Activated CD8-positive, alpha-beta memory T cell treated with anti-CD3 and anti-CD28 coated beads, Interleukin-2, amount 10 ng/mL, durations not matched to agents 7 days and 5 days (primary cell): ENCODE results near the gene MYL2. TPM values are rescaled to one million over a fixed set of nuclear protein-coding genes. Genes with fewer than 3 reads are reported as not detected.

Experiments
- ATAC-seq: fragments of 150-1000 bp; cut with Tn5 transposase; one replicate; pipeline ENCODE4 v1.10.0; 2021; ENCODE audit warnings: moderate library complexity
- CTCF ChIA-PET: fragments of 350-600 bp; sonication (Branson Sonifier 250); formaldehyde crosslinking; loops from one replicate; lab custom pipeline; 2021; ENCODE audit warnings: antibody characterized with exemption; lab: Charles Lee
- DNase-seq: peaks from one replicate; pipeline ENCODE4 v3.0.0-alpha.2; 2020
- H3K27ac Mint-ChIP-seq: one replicate; pipeline ENCODE4 v1.8.0; 2021; ENCODE audit warnings: mild to moderate bottlenecking, mixed read lengths
- H3K27me3 Mint-ChIP-seq: one replicate; pipeline ENCODE4 v1.8.0; 2021; ENCODE audit warnings: mixed read lengths
- H3K36me3 Mint-ChIP-seq: one replicate; pipeline ENCODE4 v1.8.0; 2021; ENCODE audit warnings: mild to moderate bottlenecking, mixed read lengths
- H3K4me1 Mint-ChIP-seq: one replicate; pipeline ENCODE4 v1.8.0; 2021; ENCODE audit warnings: mixed read lengths
- H3K4me3 Mint-ChIP-seq: one replicate; pipeline ENCODE4 v1.8.0; 2021; ENCODE audit warnings: mild to moderate bottlenecking, moderate library complexity, mixed read lengths
- H3K9me3 Mint-ChIP-seq: one replicate; pipeline ENCODE4 v1.8.0; 2022; ENCODE audit warnings: low read depth, mixed read lengths
- total RNA-seq, 2 experiments: library from RNA; stranded (reverse); gene quantifications; one replicate each; pipeline ENCODE4 v1.2.3, GENCODE V29; 2021

MYL2 gene
- total RNA-seq, 2 experiments from 2014 or later: not detected

DNA sequence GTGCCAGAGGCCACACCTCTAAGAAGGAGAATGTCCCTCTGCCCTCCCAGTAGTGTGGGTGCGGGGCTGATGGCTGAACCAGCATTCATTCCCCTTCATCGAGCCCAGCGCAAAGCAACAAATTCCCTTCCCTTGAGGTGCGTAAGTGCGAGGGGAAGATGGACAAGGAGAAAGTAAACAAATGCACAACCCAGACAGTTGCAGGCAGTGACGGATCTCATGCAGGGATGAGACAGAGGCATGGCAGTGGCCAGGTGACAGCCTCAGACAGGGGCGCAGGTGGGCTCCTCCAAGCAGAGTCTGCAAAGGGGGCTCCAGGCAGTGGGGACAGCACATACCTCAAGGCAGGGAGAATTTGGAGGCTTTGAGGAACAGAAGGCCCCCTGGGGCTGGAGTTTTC is 2.3 kb upstream of the MYL2 start:
- Mint-ChIP-seq H3K4me1 (no peaks in the 10 kb centered on the region), H3K27ac (no peak overlapping the region), H3K9me3 (no peaks in the 10 kb centered on the region), H3K27me3 (peaks cover 15% of the 10 kb centered on the region), H3K4me3 (no peak overlapping the region), H3K36me3 (no peaks in the 10 kb centered on the region)
- ATAC-seq (no peak), DNase-seq (no peak)
- CTCF ChIA-PET: interaction anchor here (0.9 kb wide), 1 partner anchor 14 kb away, joined by 3 read pairs; no protein-coding TSS in a partner anchor

DNA sequence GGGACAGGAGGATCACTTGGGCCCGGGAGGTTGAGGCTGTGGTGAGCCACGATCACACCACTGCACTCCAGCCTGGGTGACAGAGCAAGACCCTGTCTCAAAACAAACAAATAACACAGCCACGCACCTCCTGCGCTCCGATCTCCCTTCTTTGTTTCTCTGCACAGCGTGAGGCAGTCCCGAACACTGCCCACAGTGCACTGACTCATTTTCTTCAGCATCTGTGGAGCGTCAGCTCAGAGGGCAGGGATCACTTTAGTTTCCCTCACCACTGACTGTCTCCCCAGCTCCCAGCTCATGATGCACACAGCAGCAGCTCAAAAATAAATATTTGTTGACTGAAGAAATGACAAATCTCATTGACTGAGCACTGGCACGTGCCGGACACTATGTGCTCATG is 883 bp upstream of the MYL2 start:
- Mint-ChIP-seq H3K27ac (no peak overlapping the region), H3K27me3 (peaks cover 17% of the 10 kb centered on the region), H3K9me3 (no peaks in the 10 kb centered on the region), H3K4me1 (no peaks in the 10 kb centered on the region), H3K4me3 (no peak overlapping the region), H3K36me3 (no peaks in the 10 kb centered on the region)
- DNase-seq: no peak
- CTCF ChIA-PET: no interaction called here
- ATAC-seq: no peak

DNA sequence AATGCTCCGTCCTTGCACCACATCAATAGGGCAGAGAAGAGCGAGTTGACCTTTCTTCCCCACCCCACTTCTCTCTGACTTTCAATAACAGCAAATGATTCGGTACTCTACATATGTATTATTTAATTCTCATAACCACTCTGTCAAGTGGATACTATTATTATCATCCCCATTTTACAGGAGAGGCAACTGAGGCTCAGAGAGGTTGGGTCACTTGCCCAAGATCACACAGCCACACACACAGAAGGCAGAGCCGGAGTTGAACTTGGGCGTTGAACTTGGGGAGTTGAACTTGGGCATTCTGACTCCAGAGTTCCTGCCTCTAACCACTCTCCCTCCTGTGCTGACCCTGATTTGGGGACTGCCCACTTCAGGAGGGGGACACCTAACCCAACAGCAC is 659 bp downstream of the MYL2 start:
- Mint-ChIP-seq H3K4me1 (no peaks in the 10 kb centered on the region), H3K27ac (no peak overlapping the region), H3K36me3 (no peaks in the 10 kb centered on the region), H3K27me3 (peaks cover 11% of the 10 kb centered on the region), H3K9me3 (no peaks in the 10 kb centered on the region), H3K4me3 (no peak overlapping the region)
- CTCF ChIA-PET: no interaction called here
- ATAC-seq (no peak), DNase-seq (no peak)

GRCh38 chr12:110917961-110918360 is 2.4 kb downstream of the MYL2 start:
- H3K27ac Mint-ChIP-seq: no peak overlapping the region
- CTCF ChIA-PET: no interaction called here
- ATAC-seq (no peak), DNase-seq (no peak)
- H3K9me3 Mint-ChIP-seq: no peaks in the 10 kb centered on the region
- peaks cover 14% of the 10 kb centered on the region for H3K27me3 Mint-ChIP-seq
- no peaks in the 10 kb centered on the region for H3K4me1 Mint-ChIP-seq
- no peak overlapping the region for H3K4me3 Mint-ChIP-seq
- H3K36me3 Mint-ChIP-seq: no peaks in the 10 kb centered on the region

DNA sequence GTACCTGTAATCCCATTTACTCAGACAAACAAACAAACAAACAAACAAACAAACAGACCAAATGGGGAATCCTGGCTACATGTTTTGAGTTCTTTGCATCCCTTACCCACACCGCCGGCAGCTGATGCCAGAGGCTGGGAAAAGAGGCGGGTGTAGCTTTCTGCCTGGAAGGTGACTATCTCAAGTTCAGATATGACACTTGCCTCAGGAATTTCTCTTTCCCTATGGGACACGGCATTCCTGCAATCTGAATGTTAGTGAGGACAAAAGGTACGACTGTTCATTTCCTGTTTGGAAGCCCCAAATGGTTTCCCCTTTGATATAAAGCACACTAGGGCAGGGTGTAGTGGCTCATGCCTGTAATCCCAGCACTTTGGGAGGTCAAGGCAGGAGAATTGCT is 2.9 kb downstream of the MYL2 start:
- CTCF ChIA-PET: no interaction called here
- no peaks in the 10 kb centered on the region for H3K9me3 Mint-ChIP-seq
- no peak for DNase-seq

DNA sequence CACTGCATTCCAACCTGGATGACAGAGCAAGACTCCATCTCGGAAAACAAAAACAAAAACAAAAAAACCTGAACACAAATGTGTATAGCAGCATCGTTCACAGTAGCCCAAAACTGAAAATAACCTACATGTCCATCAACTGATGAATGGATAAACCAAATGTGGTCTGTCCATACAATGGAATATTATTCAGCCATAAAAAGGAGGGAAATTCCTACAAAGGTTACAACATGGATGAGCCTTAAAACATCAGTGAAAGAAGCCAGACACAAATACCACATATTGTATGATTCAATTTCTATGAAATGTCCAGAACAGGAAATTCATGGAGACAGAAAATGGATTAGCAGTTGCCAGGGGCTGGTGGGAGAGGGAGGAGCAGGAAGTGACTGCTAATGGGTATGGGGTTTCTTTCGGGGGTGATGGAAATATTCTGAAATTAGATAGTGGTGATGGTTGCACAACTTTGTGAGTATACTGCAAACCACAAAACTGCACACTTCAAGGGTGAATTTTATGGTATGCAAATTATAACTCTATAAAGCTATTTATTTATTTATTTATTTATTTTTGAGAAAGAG is 4.0 kb downstream of the MYL2 start:
- no peak for DNase-seq
- Mint-ChIP-seq H3K4me1 (no peaks in the 10 kb centered on the region), H3K27me3 (peaks cover 14% of the 10 kb centered on the region), H3K27ac (no peak overlapping the region), H3K4me3 (no peak overlapping the region), H3K9me3 (no peaks in the 10 kb centered on the region), H3K36me3 (no peaks in the 10 kb centered on the region)
- CTCF ChIA-PET: no interaction called here
- no peak for ATAC-seq

More for the DNA sequence above, 2.9 kb downstream of the MYL2 start:
- H3K4me1 Mint-ChIP-seq: no peaks in the 10 kb centered on the region
- no peaks in the 10 kb centered on the region for H3K36me3 Mint-ChIP-seq
- H3K27ac Mint-ChIP-seq: no peak overlapping the region
- no peak overlapping the region for H3K4me3 Mint-ChIP-seq
- H3K27me3 Mint-ChIP-seq: peaks cover 14% of the 10 kb centered on the region
- ATAC-seq: no peak

GRCh38 chr12:110913119-110914056 is 7.0 kb downstream of the MYL2 start:
- CTCF ChIA-PET: interaction anchor here (0.5 kb wide), 1 partner anchor 314 kb away, joined by 3 read pairs; no protein-coding TSS in a partner anchor
- Mint-ChIP-seq H3K27ac (no peak overlapping the region), H3K9me3 (no peaks in the 10 kb centered on the region), H3K4me1 (no peaks in the 10 kb centered on the region), H3K36me3 (no peaks in the 10 kb centered on the region), H3K4me3 (no peak overlapping the region), H3K27me3 (peaks cover 14% of the 10 kb centered on the region)
- no peak for ATAC-seq
- no peak for DNase-seq

GRCh38 chr12:110912263-110912662 is 8.1 kb downstream of the MYL2 start:
- Mint-ChIP-seq H3K9me3 (no peaks in the 10 kb centered on the region), H3K27me3 (peaks cover 10% of the 10 kb centered on the region), H3K4me3 (no peak overlapping the region), H3K4me1 (no peaks in the 10 kb centered on the region), H3K36me3 (no peaks in the 10 kb centered on the region), H3K27ac (no peak overlapping the region)
- DNase-seq (no peak), ATAC-seq (no peak)
- CTCF ChIA-PET: no interaction called here

- H3K9me3 Mint-ChIP-seq: no peaks in the 10 kb centered on the region
- no peaks in the 10 kb centered on the region for H3K4me1 Mint-ChIP-seq
- H3K27me3 Mint-ChIP-seq: no peaks in the 10 kb centered on the region
- no peaks in the 10 kb centered on the region for H3K36me3 Mint-ChIP-seq
- H3K4me3 Mint-ChIP-seq: no peak overlapping the region
- ATAC-seq (no peak), DNase-seq (no peak)
- CTCF ChIA-PET: interaction anchor here (0.6 kb wide), 1 partner anchor 396 kb away, joined by 3 read pairs; no protein-coding TSS in a partner anchor
- no peak overlapping the region for H3K27ac Mint-ChIP-seq
Measured at GRCh38 chr12:110908377-110909152, 11.8 kb downstream of the MYL2 start.

DNA sequence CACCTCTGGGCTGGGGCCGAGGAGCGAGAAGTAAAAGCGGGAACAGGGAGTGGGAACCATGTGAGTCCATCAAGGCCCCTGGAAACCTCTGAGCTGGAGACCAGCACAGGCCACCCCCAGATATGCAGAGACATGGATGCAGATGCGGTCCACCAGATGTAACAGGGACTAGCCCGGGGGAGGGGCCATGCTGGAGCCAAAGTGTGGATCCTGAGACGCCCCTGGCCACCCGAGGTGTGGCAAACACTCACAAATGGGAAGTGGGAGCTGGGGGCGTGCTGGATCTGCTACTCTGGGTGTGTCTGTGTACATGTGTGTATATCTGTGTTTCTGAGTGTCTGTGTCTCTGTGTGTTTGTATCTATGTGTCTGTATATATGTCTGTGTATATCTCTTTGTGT is 12.8 kb downstream of the MYL2 start:
- ATAC-seq: no peak
- Mint-ChIP-seq H3K27me3 (no peaks in the 10 kb centered on the region), H3K36me3 (no peaks in the 10 kb centered on the region), H3K4me3 (no peak overlapping the region), H3K9me3 (no peaks in the 10 kb centered on the region), H3K4me1 (no peaks in the 10 kb centered on the region), H3K27ac (no peak overlapping the region)
- DNase-seq: no peak
- CTCF ChIA-PET: interaction anchor here (2.6 kb wide), 1 partner anchor 12 kb away, joined by 9 read pairs; no protein-coding TSS in a partner anchor

- DNase-seq (no peak), ATAC-seq (no peak)
- H3K9me3 Mint-ChIP-seq: no peaks in the 10 kb centered on the region
- H3K27ac Mint-ChIP-seq: no peak overlapping the region
- CTCF ChIA-PET: interaction anchor here (2.6 kb wide), 1 partner anchor 11 kb away, joined by 9 read pairs; no protein-coding TSS in a partner anchor
- no peaks in the 10 kb centered on the region for H3K36me3 Mint-ChIP-seq
- no peaks in the 10 kb centered on the region for H3K4me1 Mint-ChIP-seq
- no peaks in the 10 kb centered on the region for H3K27me3 Mint-ChIP-seq
- H3K4me3 Mint-ChIP-seq: no peak overlapping the region
Measured at GRCh38 chr12:110906985-110907384, 13.4 kb downstream of the MYL2 start.

DNA sequence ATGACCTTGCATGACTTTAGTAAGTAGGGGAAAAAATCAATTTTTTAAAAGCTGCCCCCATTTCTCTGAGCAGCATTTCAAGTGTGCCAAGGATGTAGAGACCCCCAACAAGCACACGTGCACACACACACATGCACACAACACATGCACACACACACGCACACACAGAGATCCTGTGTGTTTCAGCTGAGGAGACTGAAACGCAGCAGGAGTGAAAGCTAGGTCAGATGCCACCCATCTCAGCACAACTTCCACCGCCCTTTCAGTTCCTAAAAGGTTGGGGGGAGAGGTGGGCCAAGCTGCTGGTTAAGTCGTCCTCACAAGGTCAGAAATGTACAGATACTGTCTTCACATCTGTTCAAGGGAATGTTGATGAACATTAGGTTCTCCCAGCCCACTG is 13.9 kb downstream of the MYL2 start:
- H3K27me3 Mint-ChIP-seq: no peaks in the 10 kb centered on the region
- ATAC-seq: no peak
- no peaks in the 10 kb centered on the region for H3K4me1 Mint-ChIP-seq

GRCh38 chr12:110906083-110906482 is 14.3 kb downstream of the MYL2 start:
- Mint-ChIP-seq H3K9me3 (no peaks in the 10 kb centered on the region), H3K4me1 (no peaks in the 10 kb centered on the region), H3K4me3 (no peak overlapping the region), H3K36me3 (no peaks in the 10 kb centered on the region), H3K27me3 (no peaks in the 10 kb centered on the region), H3K27ac (no peak overlapping the region)
- CTCF ChIA-PET: interaction anchor here (2.6 kb wide), 1 partner anchor 11 kb away, joined by 9 read pairs; no protein-coding TSS in a partner anchor
- peak; percentile 12 for ATAC-seq
- DNase-seq: no peak

More for the DNA sequence above, 13.9 kb downstream of the MYL2 start:
- no peak overlapping the region for H3K27ac Mint-ChIP-seq
- no peak for DNase-seq
- no peaks in the 10 kb centered on the region for H3K36me3 Mint-ChIP-seq
- no peaks in the 10 kb centered on the region for H3K9me3 Mint-ChIP-seq
- CTCF ChIA-PET: interaction anchor here (2.6 kb wide), 1 partner anchor 11 kb away, joined by 9 read pairs; no protein-coding TSS in a partner anchor
- no peak overlapping the region for H3K4me3 Mint-ChIP-seq
